ENCODE measurements around the gene CARD18. TPM values are rescaled to one million over a fixed set of nuclear protein-coding genes. Genes with fewer than 3 reads are reported as not detected.

Gene CARD18
- total RNA-seq, 4 donors from 2014 or later, result 11.6 to 26.0 (median 16.5) TPM; not detected in 1

- Histone ChIP-seq H3K9me3 (no peaks in the 10 kb centered on the region), H3K4me1 (no peaks in the 10 kb centered on the region), H3K27me3 (no peaks in the 10 kb centered on the region), H3K27ac (no peak overlapping the region), H3K36me3 (no peaks in the 10 kb centered on the region), H3K4me3 (no peak overlapping the region)
- no peak for TF ChIP-seq POLR2A (IDR thresholded peaks at IDR 0.05)
- no peak for TF ChIP-seq EP300 (IDR thresholded peaks at IDR 0.05)
- no peak for TF ChIP-seq POLR2AphosphoS5 (IDR thresholded peaks at IDR 0.05)
- TF ChIP-seq CTCF (IDR thresholded peaks at IDR 0.05), result no peak
- 78% methylated on average over 2 of the region's 2 CpGs for WGBS
- DNase-seq (ENCODE audit: low spot score in 2 of 2), result no peak
Observed at GRCh38 chr11:105124756-105125155, 14.8 kb downstream of the CARD18 start.

GRCh38 chr11:105111145-105111944, 28.2 kb downstream of the CARD18 start:
- no peaks in the 10 kb centered on the region for H3K36me3 ChIP-seq
- H3K27ac ChIP-seq, result no peak overlapping the region
- H3K9me3 ChIP-seq, result no peaks in the 10 kb centered on the region
- peaks cover 6% of the 10 kb centered on the region for H3K4me1 ChIP-seq
- TF ChIP-seq CTCF (IDR thresholded peaks at IDR 0.05), result no peak
- no peak for TF ChIP-seq POLR2A (IDR thresholded peaks at IDR 0.05)
- TF ChIP-seq POLR2AphosphoS5 (IDR thresholded peaks at IDR 0.05), result no peak
- no peak for TF ChIP-seq EP300 (IDR thresholded peaks at IDR 0.05)
- DNase-seq (ENCODE audit: low spot score in 2 of 2), result no peak
- 90% methylated on average over 7 of the region's 13 CpGs for WGBS
- no peaks in the 10 kb centered on the region for H3K27me3 ChIP-seq
- no peak overlapping the region for H3K4me3 ChIP-seq

GRCh38 chr11:105110688-105111030, 28.9 kb downstream of the CARD18 start:
- H3K4me1 ChIP-seq, result peaks cover 6% of the 10 kb centered on the region
- H3K27ac ChIP-seq, result no peak overlapping the region
- WGBS, result 66% methylated on average over 2 of the region's 2 CpGs
- DNase-seq (ENCODE audit: low spot score in 2 of 2), result no peak
- H3K36me3 ChIP-seq, result no peaks in the 10 kb centered on the region
- TF ChIP-seq POLR2AphosphoS5 (IDR thresholded peaks at IDR 0.05) (no peak), POLR2A (IDR thresholded peaks at IDR 0.05) (no peak), EP300 (IDR thresholded peaks at IDR 0.05) (no peak), CTCF (IDR thresholded peaks at IDR 0.05) (no peak)
- no peaks in the 10 kb centered on the region for H3K27me3 ChIP-seq
- peak overlapping the region; percentile 7 for H3K4me3 ChIP-seq
- no peaks in the 10 kb centered on the region for H3K9me3 ChIP-seq

GRCh38 chr11:105109855-105110687, 29.5 kb downstream of the CARD18 start:
- WGBS, result 19% methylated on average over 8 of the region's 8 CpGs
- H3K27ac ChIP-seq, result no peak overlapping the region
- H3K9me3 ChIP-seq, result no peaks in the 10 kb centered on the region
- TF ChIP-seq CTCF (IDR thresholded peaks at IDR 0.05) (no peak), POLR2AphosphoS5 (IDR thresholded peaks at IDR 0.05) (no peak), POLR2A (IDR thresholded peaks at IDR 0.05) (no peak), EP300 (IDR thresholded peaks at IDR 0.05) (no peak)
- no peaks in the 10 kb centered on the region for H3K27me3 ChIP-seq
- peak overlapping the region; percentile 7 for H3K4me3 ChIP-seq
- H3K4me1 ChIP-seq, result peaks cover 6% of the 10 kb centered on the region
- no peaks in the 10 kb centered on the region for H3K36me3 ChIP-seq
- no peak for DNase-seq (ENCODE audit: low spot score in 2 of 2)

GRCh38 chr11:105109321-105109720, 30.2 kb downstream of the CARD18 start:
- DNase-seq (ENCODE audit: low spot score in 2 of 2), result no peak
- Histone ChIP-seq H3K9me3 (no peaks in the 10 kb centered on the region), H3K4me3 (no peak overlapping the region), H3K27ac (no peak overlapping the region), H3K27me3 (no peaks in the 10 kb centered on the region), H3K4me1 (peaks cover 6% of the 10 kb centered on the region), H3K36me3 (no peaks in the 10 kb centered on the region)
- 81% methylated on average over 1 of the region's 1 CpG for WGBS
- no peak for TF ChIP-seq POLR2A (IDR thresholded peaks at IDR 0.05)
- no peak for TF ChIP-seq POLR2AphosphoS5 (IDR thresholded peaks at IDR 0.05)
- no peak for TF ChIP-seq CTCF (IDR thresholded peaks at IDR 0.05)
- TF ChIP-seq EP300 (IDR thresholded peaks at IDR 0.05), result no peak

Data from suprapubic skin (tissue), 4 donors.